ENCODE data around the gene ANK3.

The ANK3 gene

GRCh38 chr10:60230892-60231291 is 158.8 kb downstream of the ANK3 start:
- Mint-ChIP-seq H3K9me3 (no peaks in the 10 kb centered on the region), H3K4me3 (no peak overlapping the region), H3K27me3 (ENCODE audit: low read depth) (no peaks in the 10 kb centered on the region), H3K4me1 (no peaks in the 10 kb centered on the region), H3K36me3 (ENCODE audit: low read depth) (no peaks in the 10 kb centered on the region), H3K27ac (no peak overlapping the region)
- no peak for TF ChIP-seq CTCF (IDR thresholded peaks at IDR 0.05; ENCODE audit: unreplicated experiment in 3 of 3)

GRCh38 chr10:60224066-60224705 is 165.5 kb downstream of the ANK3 start:
- Mint-ChIP-seq H3K36me3 (ENCODE audit: low read depth) (no peaks in the 10 kb centered on the region), H3K27ac (no peak overlapping the region), H3K4me1 (no peaks in the 10 kb centered on the region), H3K9me3 (no peaks in the 10 kb centered on the region), H3K4me3 (no peak overlapping the region), H3K27me3 (ENCODE audit: low read depth) (no peaks in the 10 kb centered on the region)
- TF ChIP-seq CTCF (IDR thresholded peaks at IDR 0.05; ENCODE audit: unreplicated experiment in 3 of 3) = no peak

GRCh38 chr10:60222047-60222446 is 167.6 kb downstream of the ANK3 start:
- Mint-ChIP-seq H3K4me1 (no peaks in the 10 kb centered on the region), H3K4me3 (no peak overlapping the region), H3K9me3 (peaks cover 10% of the 10 kb centered on the region), H3K27me3 (ENCODE audit: low read depth) (peaks cover 3% of the 10 kb centered on the region), H3K27ac (no peak overlapping the region), H3K36me3 (ENCODE audit: low read depth) (no peaks in the 10 kb centered on the region)
- TF ChIP-seq CTCF (IDR thresholded peaks at IDR 0.05; ENCODE audit: unreplicated experiment in 3 of 3) = no peak

- Mint-ChIP-seq H3K27me3 (ENCODE audit: low read depth) (no peaks in the 10 kb centered on the region), H3K36me3 (ENCODE audit: low read depth) (peaks cover 7% of the 10 kb centered on the region), H3K9me3 (peaks cover 15% of the 10 kb centered on the region), H3K4me1 (no peaks in the 10 kb centered on the region), H3K27ac (no peak overlapping the region), H3K4me3 (no peak overlapping the region)
- no peak for TF ChIP-seq CTCF (IDR thresholded peaks at IDR 0.05; ENCODE audit: unreplicated experiment in 3 of 3)
These were observed 177.5 kb downstream of the ANK3 start for GRCh38 chr10:60212195-60212594.

GRCh38 chr10:60209874-60210570 is 179.7 kb downstream of the ANK3 start:
- H3K4me1 Mint-ChIP-seq = no peaks in the 10 kb centered on the region
- no peak overlapping the region for H3K4me3 Mint-ChIP-seq

More at GRCh38 chr10:60209874-60210570, 179.7 kb downstream of the ANK3 start:
- H3K27me3 Mint-ChIP-seq (ENCODE audit: low read depth) = no peaks in the 10 kb centered on the region
- no peak overlapping the region for H3K27ac Mint-ChIP-seq
- peaks cover 7% of the 10 kb centered on the region for H3K36me3 Mint-ChIP-seq (ENCODE audit: low read depth)
- H3K9me3 Mint-ChIP-seq = peaks cover 8% of the 10 kb centered on the region
- TF ChIP-seq CTCF (IDR thresholded peaks at IDR 0.05; ENCODE audit: unreplicated experiment in 3 of 3) = no peak

Data from nephron (organoid).